CD4-positive, alpha-beta T cell treated with Interleukin-15 for 4 hours (primary cell): ENCODE data around the gene PRR20G.

Source experiments
- DNase-seq: peaks from one replicate; pipeline ENCODE4 v3.0.0-alpha.2; 2020; ENCODE audit warnings: low spot score

Gene PRR20G

GRCh38 chr3:127263586-127264231 lies 24.1 kb downstream of the PRR20G start:
- DNase-seq, result no peak

GRCh38 chr3:127263037-127263436 lies 24.8 kb downstream of the PRR20G start:
- no peak for DNase-seq

GRCh38 chr3:127262533-127262932 lies 25.3 kb downstream of the PRR20G start:
- DNase-seq, result no peak

GRCh38 chr3:127261925-127262324 lies 25.9 kb downstream of the PRR20G start:
- DNase-seq, result no peak

GRCh38 chr3:127260826-127261555 lies 26.9 kb downstream of the PRR20G start:
- DNase-seq, result no peak

GRCh38 chr3:127260416-127260815 lies 27.4 kb downstream of the PRR20G start:
- no peak for DNase-seq

- no peak for DNase-seq
These were observed 28.0 kb downstream of the PRR20G start for GRCh38 chr3:127259882-127260281.

- no peak for DNase-seq
These were observed 29.1 kb downstream of the PRR20G start for GRCh38 chr3:127258733-127259132.

GRCh38 chr3:127257351-127257750 lies 30.5 kb downstream of the PRR20G start:
- DNase-seq, result no peak

- DNase-seq, result no peak
These were observed 31.0 kb downstream of the PRR20G start for GRCh38 chr3:127256733-127257271.

GRCh38 chr3:127256138-127256537 lies 31.7 kb downstream of the PRR20G start:
- DNase-seq, result no peak

- no peak for DNase-seq
These were observed 32.3 kb downstream of the PRR20G start for GRCh38 chr3:127255516-127255915.

- no peak for DNase-seq
These were observed 33.1 kb downstream of the PRR20G start for GRCh38 chr3:127254730-127255129.

- no peak for DNase-seq
These were observed 33.7 kb downstream of the PRR20G start for GRCh38 chr3:127254033-127254644.

- no peak for DNase-seq
These were observed 34.4 kb downstream of the PRR20G start for GRCh38 chr3:127253491-127253890.

GRCh38 chr3:127252446-127252845 lies 35.4 kb downstream of the PRR20G start:
- no peak for DNase-seq

GRCh38 chr3:127250032-127250431 lies 37.8 kb downstream of the PRR20G start:
- DNase-seq, result no peak

- no peak for DNase-seq
These were observed 40.6 kb downstream of the PRR20G start for GRCh38 chr3:127247292-127247691.

- DNase-seq, result no peak
These were observed 49.2 kb downstream of the PRR20G start for GRCh38 chr3:127238602-127239001.

GRCh38 chr3:127237835-127238234 lies 50.0 kb downstream of the PRR20G start:
- no peak for DNase-seq

GRCh38 chr3:127235706-127236105 lies 52.1 kb downstream of the PRR20G start:
- DNase-seq, result no peak

GRCh38 chr3:127234778-127235177 lies 53.1 kb downstream of the PRR20G start:
- DNase-seq, result no peak
